HepG2 (cell line): ENCODE results near the gene PRKAR1B. TPM values are rescaled to one million over a fixed set of nuclear protein-coding genes. Genes with fewer than 3 reads are reported as not detected.

Experiments
- ATAC-seq: fragments of 200-7000 bp; cut with Tn5 transposase; 3 replicates; pipeline ENCODE4 v1.9.1; 2020; ENCODE audit warnings: mild to moderate bottlenecking, moderate library complexity
- BruUV-seq: library from RNA; stranded (reverse); fragments of 400-500 nt; replicated peaks from 2 replicates; lab custom pipeline; 2021; lab: Mats Ljungman, UMichigan
- CTCF ChIA-PET: fragments of 300-600 bp; formaldehyde crosslinking; extraction: SDS; loops from one replicate; lab custom pipeline; 2021; ENCODE audit warnings: low total read pairs, inconsistent platforms, low intra/inter-chr PET ratio; lab: Yijun Ruan, JAX
- POLR2A ChIA-PET: fragments of 350-600 bp; sonication (Branson Sonifier 250); formaldehyde crosslinking; loops from one replicate; lab custom pipeline; 2020; ENCODE audit warnings: antibody characterized with exemption, inconsistent platforms; lab: Yijun Ruan, JAX
- DNase-seq: peaks from one replicate; pipeline ENCODE4 v3.0.0-alpha.2; 2015; ENCODE audit warnings: low spot score
- FAIRE-seq: peaks from 3 replicates; lab custom pipeline; 2011; peaks lifted over from hg19 to GRCh38; lab: Jason Lieb, UNC
- H2AFZ ChIP-seq: one replicate; pipeline ENCODE4 v1.6.1; 2011; ENCODE audit warnings: low read length, inconsistent platforms
- H3K27ac ChIP-seq: fragments of 300-600 bp; 3 replicates; pipeline ENCODE4 v1.8.0; 2011; ENCODE audit warnings: mixed run types, mild to moderate bottlenecking, mixed read lengths, low read length, inconsistent platforms; ENCODE audit not compliant: insufficient read depth; ENCODE audit errors: extremely low read length
- H3K27me3 ChIP-seq, 2 experiments: fragments of 200-600 bp in 1 of 2; 2 replicates in 1 of 2; 3 replicates in 1 of 2; pipeline versions ENCODE4 v1.6.0 to v1.8.0; 2011; ENCODE audit warnings: low read length in 2 of 2, mild to moderate bottlenecking in 2 of 2, moderate library complexity in 2 of 2, inconsistent platforms in 1 of 2; ENCODE audit not compliant: insufficient read depth in 2 of 2, control insufficient read depth in 1 of 2
- H3K36me3 ChIP-seq, 2 experiments: fragments of 200-600 bp in 1 of 2; replicated peaks in 1 of 2; 2 replicates in 1 of 2; 3 replicates in 1 of 2; pipeline versions ENCODE4 v1.5.1 to v1.8.0; 2011; ENCODE audit warnings: low read length in 2 of 2, inconsistent platforms in 1 of 2; ENCODE audit not compliant: insufficient read depth in 2 of 2, control insufficient read depth in 1 of 2
- H3K4me1 ChIP-seq: 2 replicates; pipeline ENCODE4 v1.5.1; 2012; ENCODE audit warnings: low read length, inconsistent platforms; ENCODE audit not compliant: insufficient read depth
- H3K4me2 ChIP-seq: 2 replicates; pipeline ENCODE4 v1.6.0; 2011; ENCODE audit warnings: low read depth, low read length, inconsistent platforms
- H3K4me3 ChIP-seq, 3 experiments: fragments of 200-600 bp in 1 of 3; sonication (generic), shearing (Covaris generic) in 1 of 3; replicated peaks in 1 of 3; 2 replicates each; pipeline ENCODE4 v1.5.1; 2011 to 2016; ENCODE audit warnings: low read length in 3 of 3, inconsistent platforms in 2 of 3, low read depth in 2 of 3, mild to moderate bottlenecking in 2 of 3, control low read depth in 1 of 3, mixed read lengths in 1 of 3; ENCODE audit not compliant: insufficient read depth in 1 of 3
- H3K79me2 ChIP-seq: one replicate; pipeline ENCODE4 v1.6.1; 2011; ENCODE audit warnings: low read length, inconsistent platforms; ENCODE audit not compliant: insufficient read depth
- H3K9ac ChIP-seq: 2 replicates; pipeline ENCODE4 v1.6.0; 2011; ENCODE audit warnings: mild to moderate bottlenecking, low read depth, low read length, inconsistent platforms; ENCODE audit not compliant: insufficient read depth
- H3K9me3 ChIP-seq: 2 replicates; pipeline ENCODE4 v1.5.1; 2012; ENCODE audit warnings: mild to moderate bottlenecking, low read length
- H4K20me1 ChIP-seq: 2 replicates; pipeline ENCODE4 v1.6.0; 2011; ENCODE audit warnings: inconsistent platforms, mild to moderate bottlenecking, low read length, moderate library complexity; ENCODE audit not compliant: insufficient read depth
- BCL6 ChIP-seq: IDR thresholded peaks from 2 replicates; pipeline ENCODE4 v1.6.1; 2016; ENCODE audit warnings: missing genetic modification reagents, missing compliant biosample characterization
- HNRNPK ChIP-seq: fragments of 200-400 bp; formaldehyde crosslinking; IDR thresholded peaks from 2 replicates; pipeline ENCODE4 v1.6.1; 2018; ENCODE audit warnings: low read length, low read depth, moderate library complexity, mild to moderate bottlenecking; ENCODE audit not compliant: poor library complexity, severe bottlenecking
- HNRNPLL ChIP-seq: fragments of 200-400 bp; formaldehyde crosslinking; IDR thresholded peaks from 2 replicates; pipeline ENCODE4 v1.6.1; 2017; ENCODE audit warnings: mild to moderate bottlenecking, low read depth, low read length; ENCODE audit not compliant: poor library complexity, severe bottlenecking
- KDM6A ChIP-seq: IDR thresholded peaks from 2 replicates; pipeline ENCODE4 v1.6.1; 2016; ENCODE audit warnings: low read depth
- RAD21 ChIP-seq: fragments of 450-650 bp; formaldehyde crosslinking; IDR thresholded peaks from 2 replicates; pipeline ENCODE4 v1.5.0; 2020; ENCODE audit warnings: mild to moderate bottlenecking
- RBFOX2 ChIP-seq: fragments of 200-400 bp; formaldehyde crosslinking; IDR thresholded peaks from 2 replicates; pipeline ENCODE4 v1.6.1; 2017; ENCODE audit warnings: low read depth, mild to moderate bottlenecking, low read length
- SMAD9 ChIP-seq: sonication (generic); formaldehyde crosslinking; IDR thresholded peaks from 2 replicates; pipeline ENCODE4 v1.5.1; 2020; ENCODE audit warnings: mild to moderate bottlenecking, missing genetic modification reagents
- U2AF2 ChIP-seq: fragments of 200-400 bp; formaldehyde crosslinking; IDR thresholded peaks from 2 replicates; pipeline ENCODE4 v1.6.1; 2017; ENCODE audit warnings: low read depth, mild to moderate bottlenecking, low read length
- ZNF263 ChIP-seq: sonication (generic); formaldehyde crosslinking; IDR thresholded peaks from 2 replicates; pipeline ENCODE4 v1.4.0; 2020; ENCODE audit warnings: missing genetic modification reagents
- ZNF335 ChIP-seq: sonication (generic); formaldehyde crosslinking; IDR thresholded peaks from 2 replicates; pipeline ENCODE4 v1.4.0; 2020; ENCODE audit warnings: missing genetic modification reagents
- ZNF777 ChIP-seq: sonication (generic); formaldehyde crosslinking; IDR thresholded peaks from 2 replicates; pipeline ENCODE4 v1.4.0; 2020; ENCODE audit warnings: missing genetic modification reagents
- WGBS: methylation state at CpG from one replicate; pipeline ENCODE4 v1.1.6; 2017; ENCODE audit warnings: low lambda C conversion rate; 5-methylcytosine and 5-hydroxymethylcytosine counted together
- in situ Hi-C: cut with HindIII; loops from 2 replicates; pipeline ENCODE4 v1.10.0; 2017; ENCODE audit warnings: low pct_unique_long_range_greater_than_20kb; ENCODE audit not compliant: extremely low pct_ligation_motif_present
- intact Hi-C: fragments of 100-400 bp; cut with micrococcal nuclease; formaldehyde crosslinking; loops from one replicate; pipeline ENCODE4 v1.10.0; 2022; ENCODE audit not compliant: unreplicated experiment
- polyA plus RNA-seq, 8 experiments: library from polyadenylated mRNA; depleted of rRNA in 3 of 8; stranded (reverse) in 7 of 8; unstranded in 1 of 8; fragments of >200 nt; fragmentation: Illumina TruSeq in 4 of 8; extraction: Trizol in 4 of 8; gene quantifications; 2 replicates each; pipeline versions ENCODE4 v1.2.1 to v1.2.3, GENCODE V29; 2011 to 2016; ENCODE audit warnings: low read depth in 4 of 8, missing spikeins in 1 of 8, mixed read lengths in 1 of 8; ENCODE audit not compliant: insufficient read depth in 1 of 8
- total RNA-seq, 5 experiments: library from RNA; depleted of rRNA; stranded (reverse); fragments of >200 nt; fragmentation: Illumina TruSeq; extraction: Trizol; gene quantifications; 2 replicates each; pipeline ENCODE4 v1.2.3, GENCODE V29; 2016; ENCODE audit warnings: low read depth in 1 of 5

The PRKAR1B gene
- total and polyA plus RNA-seq, 2 of the 13 experiments (the other 11 are each of a cell fraction or from before 2014, with no cell fraction given): 7.9 to 28.2 TPM

DNA sequence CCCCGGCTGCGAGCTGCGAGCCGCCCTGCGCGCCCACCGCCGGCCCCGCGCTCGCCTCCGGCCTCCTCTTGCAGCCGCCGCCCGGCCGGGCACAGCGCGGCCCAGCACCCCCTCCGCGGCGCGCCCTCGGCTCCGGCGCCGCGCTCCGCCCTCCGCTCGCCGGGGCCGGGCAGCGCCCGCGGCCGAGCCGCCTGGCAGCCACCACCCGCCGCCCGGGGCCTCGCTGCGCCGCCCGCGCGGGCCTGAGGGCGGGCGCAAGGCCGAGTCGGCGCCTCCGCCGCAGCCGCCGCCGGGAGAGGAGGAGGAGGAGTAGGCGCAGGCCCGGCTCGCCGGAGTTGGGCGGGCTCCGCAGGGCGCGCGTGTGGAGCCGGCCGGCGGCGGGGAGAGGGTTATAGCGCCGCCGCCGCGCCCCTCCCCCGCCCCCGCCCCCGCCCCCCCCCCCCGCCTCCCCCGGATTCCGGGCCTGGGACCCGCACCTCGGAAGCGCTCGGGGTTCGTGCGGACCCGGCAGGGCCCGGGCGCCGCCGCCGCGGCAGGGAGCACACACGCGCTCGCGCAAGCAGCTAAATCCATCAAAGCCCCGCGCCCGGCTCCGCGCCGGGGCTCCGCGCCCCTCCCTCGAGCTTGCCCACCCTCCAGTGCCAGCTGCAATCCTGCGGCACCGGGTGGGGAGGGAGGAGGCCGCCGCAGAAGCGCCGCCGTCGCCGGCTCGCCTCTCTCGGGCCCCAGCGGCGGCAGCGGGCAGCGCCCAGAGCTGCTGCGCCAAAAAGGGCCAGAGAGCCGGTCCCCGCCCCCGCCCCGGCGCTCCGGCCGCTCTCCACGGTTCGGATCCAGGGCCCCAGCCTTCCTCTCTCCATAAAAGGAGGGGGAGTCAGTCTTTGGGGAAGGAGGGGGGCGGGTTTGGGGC lies 207.3 kb downstream of the PRKAR1B start, which contains the start of gene PDGFA:
TSS of gene PDGFA (minus strand) at position 363 of the 907 bp plus-strand sequence. CDS start 845 bp downstream, outside the sequence.
- ChIA-PET POLR2A (interaction anchor here (0.6 to 2.1 kb wide), 6 partner anchors 16 to 147 kb away, joined by 3 to 7 read pairs (median 4); no protein-coding TSS in a partner anchor), CTCF (no interaction called here)
- H3K27me3 ChIP-seq: peaks cover 20 to 68% of the 10 kb centered on the region in 2 experiments; a peak in 4 of 5 replicates
- intact Hi-C loops: loop anchor here (5.0 kb wide), 1 partner anchor 187 kb away; no protein-coding TSS in a partner anchor
- no peaks in the 10 kb centered on the region for H3K9me3 ChIP-seq
- no peak within 1 kb of the TSS for H3K27ac ChIP-seq
- H4K20me1 ChIP-seq: no peaks in the 10 kb centered on the region
- WGBS: 0% methylated on average over 4 of the region's 132 CpGs
- H3K36me3 ChIP-seq: no peaks in the 10 kb centered on the region
- in situ Hi-C loops: no loop called here
- H3K9ac ChIP-seq: peak within 1 kb of the TSS; percentile 29; the same call in 1 of the 2 replicates
- peak within 1 kb of the TSS; percentile 69 for H3K4me2 ChIP-seq
- peak; percentile 47 for ATAC-seq
- H2AFZ ChIP-seq: no peak within 1 kb of the TSS
- no peak for DNase-seq
- FAIRE-seq: no peak
- peak; percentile 42; the same call in 1 of the 2 replicates for TF ChIP-seq ZNF263 (CRISPR knock-in tag)
- TF ChIP-seq HNRNPLL: peak; percentile 70
- TF ChIP-seq RAD21: 0 out of 2 replicates have a peak, but pooled peaks have one; percentile 16
- peak; percentile 55; the same call in 1 of the 2 replicates for TF ChIP-seq BCL6
- peak; percentile 34; the same call in 1 of the 2 replicates for TF ChIP-seq ZNF777
- TF ChIP-seq SMAD9 (CRISPR knock-in tag): no peak
- no peak for TF ChIP-seq ZNF335
- TF ChIP-seq U2AF2: no peak
- TF ChIP-seq KDM6A (CRISPR knock-in tag): no peak
- peak; percentile 0; the same call in 1 of the 2 replicates for TF ChIP-seq RBFOX2
- peak; percentile 6 for TF ChIP-seq HNRNPK
- peak within 1 kb of the TSS; percentile 52 to 71 (median 59); a peak in 5 of 6 replicates for H3K4me3 ChIP-seq
- H3K79me2 ChIP-seq: peaks cover 2% of the 10 kb centered on the region
- H3K4me1 ChIP-seq: peaks cover 9% of the 10 kb centered on the region; the same call in 1 of the 2 replicates
- BruUV-seq: no TSS peak
